ENCODE results near the gene LCAT.

The LCAT gene

DNA sequence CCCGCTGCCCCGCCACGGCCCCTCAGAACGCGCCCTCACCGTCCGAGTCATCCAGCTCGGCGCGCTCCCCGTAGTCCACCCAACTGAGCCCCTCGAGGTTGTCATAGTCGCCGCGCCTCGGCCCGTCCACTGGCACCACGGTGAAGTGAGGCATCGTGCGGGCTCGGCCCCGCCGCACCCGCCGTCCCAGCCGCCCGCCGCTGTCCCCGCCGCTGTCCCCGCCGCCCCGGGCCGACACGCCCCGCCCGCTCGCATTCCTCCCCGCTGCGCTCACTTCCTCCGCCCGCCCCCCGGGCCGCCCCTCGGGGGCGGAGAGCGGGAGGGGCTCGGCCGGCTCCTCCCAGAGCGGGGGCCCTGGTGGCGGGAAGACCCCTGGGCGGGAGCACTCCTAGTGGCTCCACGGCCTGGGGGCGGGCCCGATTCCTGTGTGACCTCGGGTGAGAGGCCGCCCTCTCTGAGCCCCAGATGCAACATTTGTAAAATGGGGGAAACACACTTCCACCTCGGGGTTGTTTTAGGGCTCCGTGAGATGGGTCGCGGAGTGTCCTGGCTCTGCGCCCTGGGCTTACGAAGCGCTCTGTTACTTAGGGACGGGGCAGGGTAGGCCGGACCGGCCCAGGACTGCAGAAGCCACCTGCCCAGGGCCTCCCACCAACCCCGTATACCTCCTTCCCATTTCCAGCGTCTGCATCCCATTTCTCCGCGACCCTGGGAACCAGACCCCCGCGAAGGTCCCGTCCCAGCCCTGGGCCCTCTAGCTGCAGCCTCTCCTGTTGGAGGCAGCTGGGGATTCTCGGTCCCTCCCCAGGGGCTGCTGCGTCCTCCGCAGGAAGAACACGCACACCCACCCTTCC lies 24.7 kb upstream of the LCAT start, which contains the start of gene SLC12A4:
SLC12A4 (minus strand) TSS at position 238 of the 854 bp plus-strand sequence; CDS start at position 154, 84 bp downstream.
- DNase-seq (ENCODE audit: low read depth): no peak

- no peak for DNase-seq (ENCODE audit: low read depth)
These were observed 24.1 kb upstream of the LCAT start for GRCh38 chr16:67967958-67968399.

DNA sequence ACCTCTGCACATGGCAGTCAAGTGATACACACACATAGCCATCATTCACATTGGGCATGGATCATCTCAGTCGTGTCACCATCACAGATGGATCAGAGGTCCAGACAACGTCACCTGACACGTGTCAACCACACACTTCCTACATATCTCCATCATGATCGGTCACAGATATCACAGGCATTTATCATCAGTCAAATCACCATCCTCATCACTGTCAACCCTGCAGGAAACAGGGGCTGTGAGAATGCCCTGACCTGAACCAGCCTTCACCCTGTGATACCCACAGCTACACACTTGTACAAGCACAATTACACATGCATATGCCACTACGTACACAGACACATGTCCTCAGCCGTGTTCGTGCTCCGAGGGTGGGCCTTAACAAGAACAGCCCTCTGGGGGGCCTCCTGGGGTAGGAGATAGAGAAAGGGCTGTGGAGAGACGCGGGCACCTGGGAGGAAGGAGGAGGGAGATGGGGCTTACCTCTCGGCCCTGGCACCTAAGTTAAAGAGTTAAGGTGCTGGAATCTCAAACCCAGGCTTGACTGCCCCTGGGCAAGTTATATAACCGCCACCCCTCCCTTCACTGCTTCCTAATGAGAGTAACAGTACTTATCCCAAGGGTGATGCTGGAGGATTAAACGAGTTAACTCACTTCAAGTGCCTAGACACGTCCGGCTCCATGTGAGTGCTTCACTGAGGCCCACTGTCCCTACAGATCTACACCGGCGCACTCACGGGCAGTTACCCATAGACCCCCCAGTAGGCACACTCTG lies 23.4 kb upstream of the LCAT start:
- no peak for DNase-seq (ENCODE audit: low read depth)

GRCh38 chr16:67966549-67967182 lies 22.7 kb upstream of the LCAT start:
- peak; percentile 57 for DNase-seq (ENCODE audit: low read depth)

DNA sequence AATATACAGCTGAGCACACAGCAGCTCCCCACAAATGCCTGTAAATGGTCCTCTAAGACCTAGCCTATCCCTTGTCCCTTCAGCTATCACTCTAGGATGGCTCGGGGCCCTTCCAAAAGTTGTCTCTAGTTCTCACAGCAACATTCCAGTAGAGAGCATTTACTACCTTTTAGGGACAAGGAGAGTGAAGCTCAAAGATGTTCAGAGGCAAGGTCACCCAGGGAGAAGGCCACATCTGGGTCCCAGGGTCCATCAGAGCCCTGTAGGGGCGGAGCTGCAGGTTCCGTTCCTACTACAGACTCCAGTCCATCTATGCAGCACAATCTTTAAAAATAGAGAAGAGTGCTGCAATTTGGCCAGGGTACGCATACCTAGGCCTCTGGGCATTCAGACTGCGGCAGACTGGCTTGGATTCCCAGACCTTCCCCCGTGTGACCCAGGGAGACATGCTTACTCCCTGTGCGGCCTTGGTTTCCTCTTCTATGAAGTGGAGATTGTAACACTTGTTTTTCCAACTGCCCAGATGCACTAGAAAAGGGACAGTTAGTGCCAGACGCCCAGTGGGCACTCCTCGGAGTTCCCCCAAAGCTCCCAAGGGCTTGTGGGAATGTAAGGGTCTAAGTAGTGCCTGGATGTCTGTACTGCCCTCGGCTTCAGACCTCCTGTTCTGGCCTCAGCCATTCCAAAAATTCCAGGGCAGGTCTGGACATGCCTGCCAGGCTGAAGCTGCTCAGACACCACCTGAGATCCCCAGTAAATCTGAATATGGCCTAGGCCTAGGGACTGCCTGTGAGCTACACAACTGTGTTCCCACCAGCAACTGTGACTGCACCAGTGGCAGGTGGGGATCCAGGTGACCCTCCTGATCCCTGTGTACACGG lies 22.0 kb upstream of the LCAT start:
- DNase-seq (ENCODE audit: low read depth): no peak

GRCh38 chr16:67964477-67965131 lies 20.7 kb upstream of the LCAT start:
- no peak for DNase-seq (ENCODE audit: low read depth)

- no peak for DNase-seq (ENCODE audit: low read depth)
These were observed 19.9 kb upstream of the LCAT start for GRCh38 chr16:67963662-67964321.

DNA sequence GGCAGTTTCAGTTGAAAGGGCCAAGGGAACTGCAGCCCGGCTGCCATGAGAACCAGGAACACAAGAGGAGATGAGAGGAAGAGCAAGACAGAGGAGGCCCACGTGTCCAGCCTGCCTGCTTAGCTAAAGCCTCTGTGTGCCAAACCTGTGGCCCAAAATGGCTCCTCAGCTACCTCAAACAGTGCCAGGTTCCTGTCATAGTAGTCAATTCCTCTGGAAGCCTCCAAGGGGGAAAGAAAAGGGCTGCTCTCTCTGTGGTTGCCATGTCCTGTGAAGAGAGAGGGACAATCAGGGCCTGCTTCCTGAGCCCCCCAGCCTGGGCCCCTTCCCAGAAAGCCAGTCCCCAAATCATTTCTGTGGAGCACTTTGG lies 19.4 kb upstream of the LCAT start:
- no peak for DNase-seq (ENCODE audit: low read depth)

DNA sequence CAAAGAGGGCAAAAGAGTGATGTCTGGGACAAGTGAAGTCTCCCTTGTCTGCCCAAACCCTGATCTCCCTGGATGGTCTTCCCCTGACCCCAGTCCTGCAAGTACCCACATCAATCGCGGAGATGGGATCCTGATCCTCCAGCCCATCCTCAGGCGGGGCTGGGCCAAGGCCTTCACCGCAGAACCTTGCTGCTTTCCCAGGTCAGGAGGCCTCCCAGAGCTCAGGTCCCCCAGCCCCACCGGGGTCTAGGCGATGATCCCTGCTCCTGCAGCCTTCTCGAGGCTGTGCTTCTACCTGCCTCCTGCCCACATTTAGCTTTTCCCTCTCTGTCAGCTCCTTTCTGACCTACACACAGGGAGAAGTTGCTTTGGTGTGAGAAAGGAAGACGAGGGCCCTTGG lies 18.2 kb upstream of the LCAT start:
- DNase-seq (ENCODE audit: low read depth): no peak

DNA sequence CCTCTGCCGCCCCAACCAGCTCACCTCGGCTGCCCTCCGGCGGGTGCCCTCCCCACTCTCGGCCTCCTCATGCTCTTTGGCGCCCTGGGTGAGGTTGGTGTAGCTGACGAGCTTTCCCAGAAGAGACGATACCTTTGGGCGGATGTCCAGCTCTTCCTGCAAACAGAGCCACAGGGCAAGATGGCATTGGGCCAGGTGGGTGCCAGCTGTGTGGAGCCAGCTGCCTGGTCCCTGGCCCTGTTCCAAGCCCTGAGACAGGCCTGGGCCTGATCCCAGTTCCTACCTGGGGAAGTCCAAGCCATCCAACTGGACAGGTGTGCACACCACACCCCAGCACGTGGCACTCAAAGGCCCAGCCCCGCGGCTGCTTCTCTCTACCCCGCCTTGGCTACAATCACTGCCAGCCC lies 17.6 kb upstream of the LCAT start:
- no peak for DNase-seq (ENCODE audit: low read depth)

DNA sequence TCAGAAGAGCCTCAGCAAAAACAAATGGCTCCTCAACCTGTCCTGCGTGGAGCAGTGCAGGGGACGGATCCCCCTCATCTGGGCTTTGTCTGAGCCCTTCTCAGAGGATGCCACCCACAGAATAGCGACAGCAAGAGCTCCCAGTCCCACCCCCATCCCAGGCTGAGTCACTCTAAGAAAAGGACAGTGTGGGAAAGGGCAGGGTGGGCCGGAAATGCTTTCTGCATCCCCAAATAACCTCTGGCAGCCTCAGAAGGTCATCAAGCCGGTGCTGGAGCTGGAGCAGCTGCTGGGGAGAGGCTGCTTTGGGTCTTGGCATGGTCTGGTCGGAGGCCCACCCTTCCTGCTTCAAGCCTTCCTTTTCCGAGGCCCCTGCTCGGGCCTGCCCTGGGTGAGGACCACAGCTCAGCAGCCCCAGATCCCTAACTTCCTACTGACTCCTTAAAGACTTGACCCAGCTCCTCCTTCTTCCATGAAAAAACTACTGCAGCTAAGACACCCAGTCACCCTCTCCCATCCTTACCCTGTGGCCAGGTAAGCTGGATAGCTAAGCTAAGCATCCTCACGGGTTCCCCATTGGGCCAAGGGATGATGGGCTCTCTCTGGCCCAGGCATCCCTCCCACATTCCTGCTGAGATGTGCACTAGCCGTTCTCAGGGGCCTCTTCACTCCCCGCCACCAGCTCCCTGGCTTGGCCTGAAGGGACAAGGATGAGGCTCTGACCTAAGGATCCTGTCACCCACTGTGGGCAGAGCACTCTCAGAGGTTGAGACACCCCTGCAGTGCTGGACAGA lies 15.8 kb upstream of the LCAT start:
- DNase-seq (ENCODE audit: low read depth): no peak

GRCh38 chr16:67957622-67958021 lies 13.7 kb upstream of the LCAT start:
- DNase-seq (ENCODE audit: low read depth): no peak

DNA sequence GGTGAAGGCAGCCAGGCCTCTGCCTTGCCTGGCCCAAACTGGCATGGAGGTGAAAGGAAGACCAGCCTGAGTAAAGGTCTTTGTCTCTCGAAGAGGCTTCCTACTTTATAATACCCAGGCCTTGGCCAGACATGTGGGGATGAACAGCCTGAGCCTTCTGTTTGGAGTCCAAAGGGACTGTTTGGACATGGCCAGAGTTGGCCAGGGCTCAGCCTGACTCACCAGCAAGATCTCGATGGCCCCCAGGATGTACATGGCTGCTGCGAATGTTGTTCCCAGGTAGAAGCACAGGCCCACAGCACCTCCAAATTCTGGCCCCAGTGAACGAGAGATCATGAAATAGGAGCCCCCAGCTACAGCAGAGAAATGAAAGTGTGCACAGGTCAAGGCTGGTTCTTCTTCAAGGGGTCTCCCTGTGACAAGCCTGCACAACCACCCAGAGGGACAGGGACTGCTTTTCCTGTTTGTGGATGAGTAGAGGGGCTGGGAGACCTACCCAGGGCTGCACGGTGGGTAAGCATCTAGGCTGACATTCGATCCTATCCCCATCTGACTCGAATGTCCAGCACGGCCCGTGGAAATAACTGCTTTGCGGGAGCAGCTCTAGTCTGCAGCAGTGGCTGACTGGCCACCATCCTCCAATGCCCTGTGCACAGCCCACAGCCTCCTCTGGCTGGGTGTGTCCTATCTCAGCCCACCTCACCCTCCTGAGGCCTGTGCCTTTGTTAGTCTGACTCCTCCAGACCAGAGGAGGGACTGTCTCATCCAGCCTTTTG lies 10.7 kb upstream of the LCAT start:
- DNase-seq (ENCODE audit: low read depth): no peak

- DNase-seq (ENCODE audit: low read depth): no peak
These were observed 9.9 kb upstream of the LCAT start for GRCh38 chr16:67953641-67954375.

DNA sequence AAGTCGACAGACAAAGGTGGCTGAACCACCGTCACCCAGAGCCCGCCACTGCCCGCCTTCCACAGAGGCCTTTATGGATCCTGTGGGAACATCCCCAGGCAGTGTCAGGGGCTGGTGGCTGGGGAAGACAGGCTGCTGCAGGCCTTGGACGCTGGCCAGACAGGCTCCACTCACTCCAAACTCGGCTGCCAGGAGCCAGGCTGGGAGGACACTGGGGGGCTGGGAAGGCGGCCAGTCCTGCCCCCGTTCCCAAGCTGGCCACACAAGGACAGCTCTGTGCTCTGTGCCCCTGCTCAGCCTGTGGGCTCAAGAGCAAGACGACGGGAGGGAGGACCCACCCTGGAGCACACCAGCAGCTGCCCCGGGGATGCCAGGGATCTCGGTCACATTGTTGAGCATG lies 7.6 kb upstream of the LCAT start:
- no peak for DNase-seq (ENCODE audit: low read depth)

GRCh38 chr16:67950335-67950843 lies 6.5 kb upstream of the LCAT start:
- DNase-seq (ENCODE audit: low read depth): no peak

DNA sequence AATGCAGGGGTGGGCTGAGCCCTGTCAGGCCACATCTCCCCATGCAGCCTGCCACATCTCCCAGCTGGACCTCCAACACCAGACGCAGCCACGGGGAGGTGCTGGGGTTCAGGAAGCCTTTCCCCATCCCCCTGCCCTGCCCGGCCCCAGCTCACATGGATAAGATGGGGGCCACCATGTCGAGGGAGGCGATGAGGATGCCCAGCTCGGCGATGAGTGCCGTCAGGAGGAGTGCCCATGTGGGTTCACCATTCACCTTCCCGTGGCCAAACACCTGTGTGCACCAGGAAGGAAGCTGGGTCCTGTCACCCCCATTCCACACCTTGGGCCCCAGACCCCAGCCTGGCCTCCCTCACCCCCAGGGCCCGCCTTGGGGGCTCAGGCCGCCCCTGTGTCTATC lies 5.7 kb upstream of the LCAT start:
- DNase-seq (ENCODE audit: low read depth): no peak

- no peak for DNase-seq (ENCODE audit: low read depth)
These were observed 4.1 kb upstream of the LCAT start for GRCh38 chr16:67948015-67948414.
